IPS-15b (cell line): ENCODE measurements around the gene ITIH1.

Experiments
- H3K27me3 ChIP-seq: one replicate; pipeline ENCODE4 v1.6.1; 2013; ENCODE audit warnings: low read length; ENCODE audit not compliant: control insufficient read depth, insufficient read depth
- H3K36me3 ChIP-seq: one replicate; pipeline ENCODE4 v1.6.1; 2013; ENCODE audit warnings: low read length; ENCODE audit not compliant: control insufficient read depth, insufficient read depth
- H3K4me1 ChIP-seq: one replicate; pipeline ENCODE4 v1.6.1; 2013; ENCODE audit warnings: mild to moderate bottlenecking, low read length; ENCODE audit not compliant: control insufficient read depth, insufficient read depth
- H3K4me3 ChIP-seq: one replicate; pipeline ENCODE4 v1.5.1; 2013; ENCODE audit warnings: low read depth, low read length
- H3K9ac ChIP-seq: one replicate; pipeline ENCODE4 v1.6.1; 2013; ENCODE audit warnings: low read depth, mild to moderate bottlenecking, low read length
- H3K9me3 ChIP-seq: one replicate; pipeline ENCODE4 v1.6.1; 2013; ENCODE audit warnings: mild to moderate bottlenecking, low read length; ENCODE audit not compliant: control insufficient read depth, insufficient read depth

The ITIH1 gene

DNA sequence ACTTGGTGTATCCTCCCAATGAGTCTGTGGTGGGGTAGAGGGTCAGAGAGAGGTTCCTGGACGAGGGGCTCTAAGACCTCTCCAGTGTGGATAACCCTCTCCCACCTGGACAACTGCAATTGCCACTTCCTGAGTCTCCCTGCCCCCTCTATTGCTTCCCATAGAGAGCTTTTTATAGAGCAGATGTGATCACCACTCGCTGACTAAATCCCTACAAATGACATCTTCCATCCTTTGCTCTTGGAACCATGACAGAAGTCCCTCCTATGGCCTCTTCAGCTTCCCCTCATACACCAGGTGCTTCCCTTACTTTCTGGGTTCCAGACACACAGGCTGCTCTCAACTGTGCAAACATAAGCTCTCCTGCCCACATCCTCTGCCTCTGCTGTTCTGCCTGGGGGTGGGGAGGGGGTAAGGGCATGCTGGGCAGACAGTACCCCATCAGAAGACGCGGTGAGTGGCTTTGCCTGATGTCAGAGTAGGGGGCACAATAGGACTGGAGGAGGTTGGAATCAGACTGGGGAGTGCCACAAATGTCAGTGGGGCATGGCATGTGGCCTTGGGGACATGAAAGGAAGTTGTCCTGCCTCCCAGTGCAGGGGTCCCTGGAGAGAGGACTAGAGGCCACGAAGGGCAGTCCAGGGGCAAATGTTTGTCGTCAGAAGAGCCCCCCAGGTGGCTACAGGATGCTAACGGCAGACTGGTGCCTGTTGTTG is 32.4 kb downstream of the ITIH1 start:
- H3K4me3 ChIP-seq = no peak overlapping the region
- no peaks in the 10 kb centered on the region for H3K36me3 ChIP-seq
- H3K9me3 ChIP-seq = no peaks in the 10 kb centered on the region
- no peak overlapping the region for H3K9ac ChIP-seq
- H3K4me1 ChIP-seq = no peaks in the 10 kb centered on the region
- no peaks in the 10 kb centered on the region for H3K27me3 ChIP-seq

DNA sequence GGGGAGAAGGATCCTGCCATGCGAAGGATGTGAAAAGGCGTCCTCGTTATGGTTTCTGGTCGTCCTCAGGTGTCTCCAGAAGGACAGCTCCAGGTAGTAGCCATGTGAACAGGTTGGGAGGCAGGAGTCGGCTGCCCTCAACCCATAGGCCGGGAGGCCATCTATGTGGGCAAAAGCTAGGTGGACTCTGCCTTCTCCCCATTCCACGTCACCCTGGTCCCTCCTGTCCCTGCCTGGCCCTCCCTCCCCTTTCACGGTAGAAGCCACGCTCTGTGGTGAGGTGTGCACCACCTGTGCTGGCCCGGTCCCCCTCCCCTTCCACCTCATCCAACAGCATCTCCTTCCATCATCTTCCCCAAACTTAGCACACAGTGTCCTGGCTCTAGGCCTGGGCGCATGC is 33.5 kb downstream of the ITIH1 start:
- Histone ChIP-seq H3K36me3 (no peaks in the 10 kb centered on the region), H3K4me3 (no peak overlapping the region), H3K9me3 (no peaks in the 10 kb centered on the region), H3K4me1 (no peaks in the 10 kb centered on the region), H3K9ac (no peak overlapping the region), H3K27me3 (no peaks in the 10 kb centered on the region)

DNA sequence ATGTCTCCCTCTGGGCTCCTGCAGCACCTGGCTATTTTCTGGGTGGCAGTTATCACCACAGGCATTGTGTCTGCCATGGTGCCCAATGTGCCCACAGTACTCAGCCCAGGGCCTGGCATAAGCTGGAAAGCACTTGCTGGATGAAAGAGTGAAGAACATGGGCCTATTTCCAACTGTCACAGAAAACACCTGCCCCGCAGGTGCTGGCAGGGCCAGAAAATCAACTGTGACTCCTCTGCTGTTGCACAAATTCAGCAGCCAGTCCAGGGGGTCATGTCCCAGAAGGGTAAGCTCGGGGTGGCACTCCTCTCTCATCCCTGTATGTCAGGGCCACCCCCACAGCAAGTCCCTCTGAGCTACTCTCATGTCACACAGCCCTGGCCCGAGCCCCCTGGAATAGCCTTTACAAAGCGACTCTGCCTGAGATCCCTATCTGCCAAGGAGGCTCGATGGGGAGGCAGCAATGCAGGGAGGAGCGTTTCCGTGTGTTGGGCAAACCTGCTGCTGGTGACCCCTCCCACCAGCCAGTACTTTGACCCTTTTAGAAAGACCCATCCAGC is 34.1 kb downstream of the ITIH1 start:
- no peaks in the 10 kb centered on the region for H3K36me3 ChIP-seq

GRCh38 chr3:52813810-52814209 is 36.4 kb downstream of the ITIH1 start:
- Histone ChIP-seq H3K27me3 (no peaks in the 10 kb centered on the region), H3K9me3 (no peaks in the 10 kb centered on the region), H3K36me3 (no peaks in the 10 kb centered on the region), H3K4me1 (no peaks in the 10 kb centered on the region), H3K9ac (no peak overlapping the region), H3K4me3 (no peak overlapping the region)

More for the DNA sequence above, 34.1 kb downstream of the ITIH1 start:
- Histone ChIP-seq H3K9me3 (no peaks in the 10 kb centered on the region), H3K4me3 (no peak overlapping the region), H3K9ac (no peak overlapping the region), H3K27me3 (no peaks in the 10 kb centered on the region), H3K4me1 (no peaks in the 10 kb centered on the region)

- Histone ChIP-seq H3K9me3 (no peaks in the 10 kb centered on the region), H3K27me3 (no peaks in the 10 kb centered on the region), H3K36me3 (no peaks in the 10 kb centered on the region), H3K4me3 (no peak overlapping the region), H3K9ac (no peak overlapping the region), H3K4me1 (peaks cover 2% of the 10 kb centered on the region)
These were observed 38.8 kb downstream of the ITIH1 start for GRCh38 chr3:52816199-52816598.

DNA sequence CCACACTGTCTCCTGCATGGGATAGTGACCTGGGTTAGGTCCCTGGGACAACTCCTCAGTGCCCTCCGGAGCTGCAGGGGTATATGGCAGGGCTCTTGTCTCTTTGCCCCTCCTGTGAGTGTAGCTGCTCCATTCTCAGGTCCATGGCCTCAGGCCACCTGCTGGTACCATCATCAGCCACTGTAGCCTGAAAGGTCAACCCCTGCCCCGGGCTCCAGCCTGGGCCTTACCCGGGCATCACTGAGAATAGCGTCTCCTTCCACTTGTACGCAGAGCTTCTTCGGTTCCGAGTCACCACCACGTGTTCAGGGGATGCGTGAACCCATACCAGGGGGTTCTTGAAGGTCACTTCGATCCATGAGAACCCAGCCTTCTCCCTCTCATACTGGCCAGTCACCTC is 39.3 kb downstream of the ITIH1 start:
- H3K9ac ChIP-seq = no peak overlapping the region
- H3K4me3 ChIP-seq = no peak overlapping the region
- no peaks in the 10 kb centered on the region for H3K36me3 ChIP-seq
- H3K4me1 ChIP-seq = peaks cover 2% of the 10 kb centered on the region
- no peaks in the 10 kb centered on the region for H3K9me3 ChIP-seq
- H3K27me3 ChIP-seq = no peaks in the 10 kb centered on the region

DNA sequence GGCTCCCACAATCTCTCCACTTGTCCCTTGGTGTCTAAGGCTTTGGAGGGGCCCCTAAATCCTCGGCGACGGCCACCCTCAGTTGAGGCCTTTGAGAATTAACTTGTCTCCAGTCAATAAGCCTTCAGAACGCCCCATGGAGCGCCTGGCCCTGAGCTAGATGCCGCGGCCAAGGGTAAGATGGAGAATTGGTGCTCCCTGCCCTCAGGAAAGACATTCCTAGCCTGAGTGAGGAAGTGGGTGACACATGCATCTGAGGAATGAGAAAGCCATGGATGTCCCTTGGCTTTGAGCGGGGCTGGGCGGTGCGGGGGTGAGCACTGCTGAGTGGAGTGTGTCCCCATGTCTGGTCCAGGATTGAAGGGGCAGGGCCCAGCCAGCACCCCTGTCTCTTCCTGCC is 39.8 kb downstream of the ITIH1 start:
- Histone ChIP-seq H3K4me1 (peaks cover 2% of the 10 kb centered on the region), H3K9ac (no peak overlapping the region), H3K4me3 (no peak overlapping the region), H3K9me3 (no peaks in the 10 kb centered on the region), H3K27me3 (no peaks in the 10 kb centered on the region), H3K36me3 (no peaks in the 10 kb centered on the region)

GRCh38 chr3:52817860-52818259 is 40.5 kb downstream of the ITIH1 start:
- Histone ChIP-seq H3K27me3 (no peaks in the 10 kb centered on the region), H3K4me1 (peaks cover 2% of the 10 kb centered on the region), H3K4me3 (no peak overlapping the region), H3K9ac (no peak overlapping the region), H3K36me3 (no peaks in the 10 kb centered on the region), H3K9me3 (no peaks in the 10 kb centered on the region)

- Histone ChIP-seq H3K36me3 (no peaks in the 10 kb centered on the region), H3K27me3 (no peaks in the 10 kb centered on the region), H3K9me3 (no peaks in the 10 kb centered on the region), H3K4me3 (no peak overlapping the region), H3K4me1 (peaks cover 2% of the 10 kb centered on the region), H3K9ac (no peak overlapping the region)
These were observed 42.5 kb downstream of the ITIH1 start for GRCh38 chr3:52819936-52820335.

DNA sequence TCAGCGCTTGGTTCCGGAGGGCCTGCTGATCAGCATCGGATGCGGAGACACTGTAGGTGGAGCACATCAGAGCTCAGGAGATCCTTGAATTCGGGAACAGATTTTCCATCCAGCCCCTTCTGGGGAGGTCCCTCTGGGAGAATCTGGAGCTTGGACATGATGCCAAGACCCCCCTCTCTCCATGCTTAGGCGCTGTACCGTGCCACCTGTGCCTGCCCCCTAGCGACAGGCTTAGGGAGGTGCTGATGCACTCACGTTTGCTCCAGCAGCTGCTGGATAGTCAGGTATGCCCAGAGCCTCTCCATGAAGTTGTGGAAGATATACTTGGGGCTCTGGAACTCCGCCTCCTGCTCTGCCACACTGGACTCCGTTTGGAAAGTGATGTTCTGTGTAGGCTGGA is 43.3 kb downstream of the ITIH1 start:
- no peaks in the 10 kb centered on the region for H3K36me3 ChIP-seq
- H3K4me3 ChIP-seq = no peak overlapping the region
- no peak overlapping the region for H3K9ac ChIP-seq
- H3K9me3 ChIP-seq = no peaks in the 10 kb centered on the region
- peaks cover 2% of the 10 kb centered on the region for H3K4me1 ChIP-seq
- H3K27me3 ChIP-seq = no peaks in the 10 kb centered on the region

- Histone ChIP-seq H3K27me3 (no peaks in the 10 kb centered on the region), H3K4me3 (no peak overlapping the region), H3K4me1 (peaks cover 2% of the 10 kb centered on the region), H3K9me3 (no peaks in the 10 kb centered on the region), H3K36me3 (no peaks in the 10 kb centered on the region), H3K9ac (no peak overlapping the region)
These were observed 45.0 kb downstream of the ITIH1 start for GRCh38 chr3:52822363-52822762.

DNA sequence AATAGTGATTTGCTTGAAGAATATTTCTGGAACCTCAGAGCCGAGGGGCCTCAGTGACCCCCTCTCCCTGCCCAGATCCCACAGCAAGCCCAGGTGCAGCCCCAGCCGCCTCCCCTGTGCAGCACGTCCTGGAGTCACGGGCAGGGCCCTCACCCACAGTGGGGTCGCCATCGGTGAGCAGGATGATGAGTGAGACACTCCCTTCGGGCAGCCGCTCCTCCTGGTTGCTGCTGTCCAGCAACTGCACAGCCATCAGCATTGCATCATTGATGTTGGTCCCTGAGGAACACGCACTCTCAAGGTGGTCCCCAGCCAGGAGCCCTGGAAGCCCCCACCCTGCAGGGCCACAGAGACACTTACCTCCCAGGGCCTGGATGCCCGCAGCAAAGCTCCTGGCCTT is 46.6 kb downstream of the ITIH1 start:
- Histone ChIP-seq H3K9ac (no peak overlapping the region), H3K4me3 (no peak overlapping the region), H3K36me3 (no peaks in the 10 kb centered on the region), H3K4me1 (peaks cover 2% of the 10 kb centered on the region), H3K27me3 (no peaks in the 10 kb centered on the region), H3K9me3 (no peaks in the 10 kb centered on the region)
